ENCODE data around the gene CLDND2. TPM values are rescaled to one million over a fixed set of nuclear protein-coding genes. Genes with fewer than 3 reads are reported as not detected.

Gene CLDND2
- polyA plus RNA-seq, 1 of the 3 experiments (the other 2 are of a cell fraction), result 0.26 TPM

DNA sequence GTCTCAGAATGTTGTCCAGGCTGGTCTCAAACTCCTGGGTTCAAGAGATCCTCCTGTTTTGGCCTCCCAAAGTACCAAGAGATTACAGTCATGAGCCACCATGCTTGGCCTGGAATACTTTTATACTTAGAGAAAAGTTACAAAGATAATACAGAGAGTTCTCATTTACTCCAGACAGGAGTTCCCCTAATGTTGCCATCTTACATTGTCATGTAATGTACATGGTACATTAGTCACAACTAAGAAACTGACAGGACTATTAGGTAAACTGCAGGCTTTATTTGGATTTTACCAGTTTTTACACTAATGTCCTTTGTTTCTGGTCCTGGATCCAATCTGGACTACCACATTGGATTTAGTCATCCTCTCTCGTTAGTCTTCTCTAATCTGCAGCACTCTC lies 23.9 kb upstream of the CLDND2 start:
- no peak overlapping the region for H3K9ac ChIP-seq
- no peak overlapping the region for H2AFZ ChIP-seq (ENCODE audit: low read depth)
- TF ChIP-seq GATA2 (CRISPR knock-in tag; IDR thresholded peaks at IDR 0.05) (no peak), NRF1 (IDR thresholded peaks at IDR 0.05; ENCODE audit: low read depth, low read length) (no peak), EZH2phosphoT487 (IDR thresholded peaks at IDR 0.05; ENCODE audit: borderline replicate concordance, low read depth) (no peak), POLR2AphosphoS5 (IDR thresholded peaks at IDR 0.05; ENCODE audit: low read depth, low read length) (no peak), RAD21 (IDR thresholded peaks at IDR 0.05; ENCODE audit: low read length) (no peak), GABPA (IDR thresholded peaks at IDR 0.05; ENCODE audit: low read depth) (no peak), JUND (IDR thresholded peaks at IDR 0.05) (no peak), USF1 (IDR thresholded peaks at IDR 0.05; ENCODE audit: borderline replicate concordance, low read depth) (no peak)
- WGBS (ENCODE audit: low lambda C conversion rate), result 83% methylated on average over 1 of the region's 1 CpG
- H3K4me3 ChIP-seq (ENCODE audit: low read depth in 2 of 2, low read length in 1 of 2), result no peak overlapping the region
- no peak for DNase-seq
- no peaks in the 10 kb centered on the region for H3K9me2 ChIP-seq
- no peaks in the 10 kb centered on the region for H3K36me3 ChIP-seq (replicated peaks in 1 of 2; ENCODE audit: control insufficient read depth in 1 of 2, insufficient read depth in 2 of 2, low read length in 1 of 2)
- no peaks in the 10 kb centered on the region for H3K9me3 ChIP-seq
- no peak overlapping the region for H3K27ac ChIP-seq (ENCODE audit: low read depth in 2 of 2, low read length in 1 of 2)
- no peaks in the 10 kb centered on the region for H4K20me1 ChIP-seq (ENCODE audit: insufficient read depth)
- peaks cover 8 to 9% of the 10 kb centered on the region in 2 experiments; a peak in 1 of 4 replicates for H3K4me1 ChIP-seq (ENCODE audit: control insufficient read depth in 1 of 2, insufficient read depth in 2 of 2, low read depth in 1 of 2, low read length in 1 of 2)
- H3K4me2 ChIP-seq, result no peak overlapping the region
- no peaks in the 10 kb centered on the region for H3K79me2 ChIP-seq (ENCODE audit: insufficient read depth)
- H3K27me3 ChIP-seq (ENCODE audit: insufficient read depth), result no peaks in the 10 kb centered on the region
- H3F3A ChIP-seq (replicated peaks; ENCODE audit: insufficient read depth), result no peaks in the 10 kb centered on the region
- POLR2A ChIA-PET, result no interaction called here
- CTCF ChIA-PET, result no interaction called here

DNA sequence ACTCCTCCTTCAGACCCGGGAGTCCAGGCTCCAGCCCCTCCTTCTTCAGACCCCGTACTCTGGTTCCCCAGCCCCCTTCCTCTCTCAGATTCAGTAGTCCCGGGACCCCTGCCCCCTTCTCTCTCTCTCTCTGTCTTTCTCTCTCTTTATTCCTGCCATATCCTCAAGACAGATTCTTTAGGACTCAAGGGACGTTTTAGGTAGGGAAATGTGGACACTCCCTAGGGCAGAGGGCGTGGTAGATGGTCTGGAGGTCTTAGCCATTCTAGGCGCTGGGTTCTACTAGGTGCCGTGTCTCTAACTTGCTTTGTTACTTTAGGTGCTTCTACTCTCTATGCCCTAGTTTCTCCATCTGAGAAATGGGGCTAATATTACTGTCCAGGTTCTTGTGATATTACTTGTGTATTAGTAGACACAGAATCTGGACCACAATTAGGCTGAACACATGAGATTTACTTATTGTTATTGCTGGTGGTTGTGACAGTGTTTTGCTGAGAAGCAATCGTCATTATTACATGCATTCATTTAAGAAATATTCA lies 22.3 kb upstream of the CLDND2 start:
- Histone ChIP-seq H3K27ac (ENCODE audit: low read depth in 2 of 2, low read length in 1 of 2) (no peak overlapping the region), H3K27me3 (ENCODE audit: insufficient read depth) (no peaks in the 10 kb centered on the region), H3K4me3 (ENCODE audit: low read depth in 2 of 2, low read length in 1 of 2) (no peak overlapping the region), H3K9me2 (no peaks in the 10 kb centered on the region), H3K4me1 (ENCODE audit: control insufficient read depth in 1 of 2, insufficient read depth in 2 of 2, low read depth in 1 of 2, low read length in 1 of 2) (peaks cover 8 to 9% of the 10 kb centered on the region in 2 experiments; a peak in 1 of 4 replicates), H3K9ac (no peak overlapping the region), H3K9me3 (no peaks in the 10 kb centered on the region), H3K4me2 (no peak overlapping the region), H3K36me3 (replicated peaks in 1 of 2; ENCODE audit: control insufficient read depth in 1 of 2, insufficient read depth in 2 of 2, low read length in 1 of 2) (no peaks in the 10 kb centered on the region), H3F3A (replicated peaks; ENCODE audit: insufficient read depth) (no peaks in the 10 kb centered on the region), H2AFZ (ENCODE audit: low read depth) (0 out of 2 replicates have a peak overlapping the region, but pooled peaks have one; percentile 46), H3K79me2 (ENCODE audit: insufficient read depth) (no peaks in the 10 kb centered on the region), H4K20me1 (ENCODE audit: insufficient read depth) (no peaks in the 10 kb centered on the region)
- ChIA-PET POLR2A (no interaction called here), CTCF (interaction anchor here (0.7 kb wide), 1 partner anchor 31 kb away, joined by 3 read pairs; no protein-coding TSS in a partner anchor)
- WGBS (ENCODE audit: low lambda C conversion rate), result 70% methylated on average over 8 of the region's 8 CpGs
- DNase-seq, result no peak
- no peak for TF ChIP-seq CHD2 (IDR thresholded peaks at IDR 0.05; ENCODE audit: low read length, partially characterized antibody)
- TF ChIP-seq ZBTB33 (IDR thresholded peaks at IDR 0.05; ENCODE audit: borderline replicate concordance, low read depth), result no peak
- TF ChIP-seq, protein P1, sequence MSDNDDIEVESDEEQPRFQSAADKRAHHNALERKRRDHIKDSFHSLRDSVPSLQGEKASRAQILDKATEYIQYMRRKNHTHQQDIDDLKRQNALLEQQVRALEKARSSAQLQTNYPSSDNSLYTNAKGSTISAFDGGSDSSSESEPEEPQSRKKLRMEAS (IDR thresholded peaks at IDR 0.05; ENCODE audit: low read depth), result no peak
- TF ChIP-seq RAD21 (IDR thresholded peaks at IDR 0.05; ENCODE audit: low read length), result no peak
- TF ChIP-seq NFIC (IDR thresholded peaks at IDR 0.05; ENCODE audit: borderline replicate concordance), result no peak
- TF ChIP-seq CTCF (IDR thresholded peaks at IDR 0.05), result no peak
- TF ChIP-seq FOXM1 (IDR thresholded peaks at IDR 0.05; ENCODE audit: low read depth), result no peak
- no peak for TF ChIP-seq MXI1 (IDR thresholded peaks at IDR 0.05; ENCODE audit: low read depth, low read length)
- no peak for TF ChIP-seq SIN3A (IDR thresholded peaks at IDR 0.05; ENCODE audit: borderline replicate concordance, low read depth, low read length)
- no peak for TF ChIP-seq USF1 (IDR thresholded peaks at IDR 0.05; ENCODE audit: borderline replicate concordance, low read depth)
- no peak for TF ChIP-seq EP300 (IDR thresholded peaks at IDR 0.05; ENCODE audit: borderline replicate concordance in 1 of 2, low read depth in 1 of 2, low read length in 1 of 2)
- TF ChIP-seq, protein P2, sequence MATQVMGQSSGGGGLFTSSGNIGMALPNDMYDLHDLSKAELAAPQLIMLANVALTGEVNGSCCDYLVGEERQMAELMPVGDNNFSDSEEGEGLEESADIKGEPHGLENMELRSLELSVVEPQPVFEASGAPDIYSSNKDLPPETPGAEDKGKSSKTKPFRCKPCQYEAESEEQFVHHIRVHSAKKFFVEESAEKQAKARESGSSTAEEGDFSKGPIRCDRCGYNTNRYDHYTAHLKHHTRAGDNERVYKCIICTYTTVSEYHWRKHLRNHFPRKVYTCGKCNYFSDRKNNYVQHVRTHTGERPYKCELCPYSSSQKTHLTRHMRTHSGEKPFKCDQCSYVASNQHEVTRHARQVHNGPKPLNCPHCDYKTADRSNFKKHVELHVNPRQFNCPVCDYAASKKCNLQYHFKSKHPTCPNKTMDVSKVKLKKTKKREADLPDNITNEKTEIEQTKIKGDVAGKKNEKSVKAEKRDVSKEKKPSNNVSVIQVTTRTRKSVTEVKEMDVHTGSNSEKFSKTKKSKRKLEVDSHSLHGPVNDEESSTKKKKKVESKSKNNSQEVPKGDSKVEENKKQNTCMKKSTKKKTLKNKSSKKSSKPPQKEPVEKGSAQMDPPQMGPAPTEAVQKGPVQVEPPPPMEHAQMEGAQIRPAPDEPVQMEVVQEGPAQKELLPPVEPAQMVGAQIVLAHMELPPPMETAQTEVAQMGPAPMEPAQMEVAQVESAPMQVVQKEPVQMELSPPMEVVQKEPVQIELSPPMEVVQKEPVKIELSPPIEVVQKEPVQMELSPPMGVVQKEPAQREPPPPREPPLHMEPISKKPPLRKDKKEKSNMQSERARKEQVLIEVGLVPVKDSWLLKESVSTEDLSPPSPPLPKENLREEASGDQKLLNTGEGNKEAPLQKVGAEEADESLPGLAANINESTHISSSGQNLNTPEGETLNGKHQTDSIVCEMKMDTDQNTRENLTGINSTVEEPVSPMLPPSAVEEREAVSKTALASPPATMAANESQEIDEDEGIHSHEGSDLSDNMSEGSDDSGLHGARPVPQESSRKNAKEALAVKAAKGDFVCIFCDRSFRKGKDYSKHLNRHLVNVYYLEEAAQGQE (IDR thresholded peaks at IDR 0.05; ENCODE audit: low read depth, low read length), result no peak
- TF ChIP-seq ELF1 (IDR thresholded peaks at IDR 0.05), result no peak
